GM12864 (cell line): ENCODE data around the gene COMMD10.

Experiments used
- DNase-seq: peaks from one replicate; pipeline ENCODE4 v3.0.0-alpha.2; 2011; ENCODE audit warnings: low read depth
- H3K4me3 ChIP-seq: 2 replicates; pipeline ENCODE4 v1.5.1; 2011; ENCODE audit warnings: mild to moderate bottlenecking, low read depth, low read length, control low read depth
- CTCF ChIP-seq: IDR thresholded peaks from 2 replicates; pipeline ENCODE4 v1.5.1; 2011; ENCODE audit warnings: low read depth, mild to moderate bottlenecking, moderate library complexity, low read length, control low read depth, inconsistent platforms; ENCODE audit errors: missing control alignments

COMMD10 gene

GRCh38 chr5:116046261-116046660, 38.6 kb upstream of the COMMD10 start:
- no peak overlapping the region for H3K4me3 ChIP-seq
- no peak for DNase-seq
- no peak for TF ChIP-seq CTCF

- no peak for DNase-seq
- H3K4me3 ChIP-seq: no peak overlapping the region
- TF ChIP-seq CTCF: no peak
Observed at GRCh38 chr5:116046823-116047222, 38.0 kb upstream of the COMMD10 start.

- TF ChIP-seq CTCF: no peak
- DNase-seq: no peak
- H3K4me3 ChIP-seq: no peak overlapping the region
Observed at GRCh38 chr5:116058346-116058936, 26.4 kb upstream of the COMMD10 start.

GRCh38 chr5:116062352-116062751, 22.5 kb upstream of the COMMD10 start:
- TF ChIP-seq CTCF: no peak
- H3K4me3 ChIP-seq: no peak overlapping the region
- DNase-seq: no peak

GRCh38 chr5:116063950-116064349, 20.9 kb upstream of the COMMD10 start:
- no peak overlapping the region for H3K4me3 ChIP-seq
- no peak for DNase-seq
- TF ChIP-seq CTCF: no peak

- no peak for DNase-seq
- H3K4me3 ChIP-seq: no peak overlapping the region
- peak; percentile 52 for TF ChIP-seq CTCF
Observed at GRCh38 chr5:116068028-116068632, 16.7 kb upstream of the COMMD10 start.

- no peak for DNase-seq
- no peak overlapping the region for H3K4me3 ChIP-seq
- no peak for TF ChIP-seq CTCF
Observed at GRCh38 chr5:116071211-116071610, 13.6 kb upstream of the COMMD10 start.
